H1 (cell line): ENCODE measurements around the gene L1TD1. TPM values are rescaled to one million over a fixed set of nuclear protein-coding genes. Genes with fewer than 3 reads are reported as not detected.
"Not testable (repeated sequence)": the region's sequence is repeated elsewhere in the genome, so short reads cannot be mapped to it uniquely, and the experiment has no call there.

Experiments
- CTCF ChIA-PET: fragments of 300-600 bp; sonication (Branson Sonifier 250); formaldehyde crosslinking; loops from one replicate; lab custom pipeline; 2021; ENCODE audit not compliant: partially characterized antibody; lab: Charles Lee
- POLR2A ChIA-PET: fragments of 300-600 bp; sonication (Branson Sonifier 250); formaldehyde crosslinking; loops from one replicate; lab custom pipeline; 2021; ENCODE audit warnings: inconsistent platforms; ENCODE audit not compliant: partially characterized antibody; lab: Charles Lee
- DNase-seq, 2 experiments: peaks; one replicate each; pipeline versions ENCODE4 v3.0.0 to v3.0.0-alpha.2; 2010 to 2022; ENCODE audit warnings: low spot score in 2 of 2, low read depth in 1 of 2, mixed read lengths in 1 of 2
- FAIRE-seq: peaks from 2 replicates; lab custom pipeline; 2011; peaks lifted over from hg19 to GRCh38; lab: Jason Lieb, UNC
- H2AFZ ChIP-seq: 2 replicates; pipeline ENCODE4 v1.8.1; 2012; ENCODE audit warnings: low read length, inconsistent platforms
- H2AK5ac ChIP-seq: 2 replicates; pipeline ENCODE4 v1.6.1; 2013; ENCODE audit warnings: low read depth, low read length
- H2BK120ac ChIP-seq: replicated peaks from 2 replicates; pipeline ENCODE3; 2013; ENCODE audit warnings: low read depth, low read length, inconsistent platforms
- H2BK12ac ChIP-seq: 2 replicates; pipeline ENCODE4 v1.6.1; 2013; ENCODE audit warnings: low read depth, low read length
- H2BK15ac ChIP-seq: 2 replicates; pipeline ENCODE4 v1.6.1; 2013; ENCODE audit warnings: low read length
- H2BK20ac ChIP-seq: 2 replicates; pipeline ENCODE4 v1.6.1; 2013; ENCODE audit warnings: low read length
- H2BK5ac ChIP-seq: 2 replicates; pipeline ENCODE4 v1.6.1; 2013; ENCODE audit warnings: low read depth, low read length
- H3K14ac ChIP-seq: 2 replicates; pipeline ENCODE4 v1.6.1; 2013; ENCODE audit warnings: inconsistent platforms; ENCODE audit not compliant: insufficient read length
- H3K18ac ChIP-seq: 2 replicates; pipeline ENCODE4 v1.6.1; 2013; ENCODE audit warnings: low read length; ENCODE audit errors: extremely low read depth
- H3K23ac ChIP-seq: 2 replicates; pipeline ENCODE4 v1.6.1; 2013; ENCODE audit warnings: inconsistent platforms; ENCODE audit not compliant: insufficient read length
- H3K23me2 ChIP-seq: 2 replicates; pipeline ENCODE4 v1.6.1; 2013; ENCODE audit warnings: low read depth, low read length
- H3K27ac ChIP-seq: 2 replicates; pipeline ENCODE4 v1.6.1; 2011; ENCODE audit warnings: low read depth, low read length, inconsistent platforms
- H3K27me3 ChIP-seq, 4 experiments: replicated peaks in 1 of 4; 1 replicate in 1 of 4; 2 replicates in 3 of 4; pipeline versions ENCODE4 v1.6.1 to v1.8.1; 2011 to 2013; ENCODE audit warnings: low read length in 3 of 4, mild to moderate bottlenecking in 3 of 4, inconsistent platforms in 2 of 4, mixed read lengths in 2 of 4, moderate library complexity in 1 of 4; ENCODE audit not compliant: control insufficient read depth in 3 of 4, insufficient read depth in 3 of 4; ENCODE audit errors: extremely low read depth in 1 of 4
- H3K36me3 ChIP-seq, 4 experiments: 2 replicates each; pipeline versions ENCODE4 v1.6.1 to v1.8.1; 2011 to 2013; ENCODE audit warnings: mild to moderate bottlenecking in 4 of 4, low read length in 3 of 4, moderate library complexity in 2 of 4, control low read depth in 1 of 4, inconsistent platforms in 1 of 4; ENCODE audit not compliant: insufficient read depth in 4 of 4, control insufficient read depth in 2 of 4
- H3K4ac ChIP-seq: replicated peaks from 2 replicates; pipeline ENCODE3; 2013; ENCODE audit warnings: low read length, low read depth, mixed read lengths, inconsistent platforms; ENCODE audit not compliant: insufficient read length
- H3K4me1 ChIP-seq, 4 experiments: replicated peaks in 1 of 4; 1 replicate in 1 of 4; 2 replicates in 3 of 4; pipeline versions ENCODE4 v1.6.1 to v1.8.1; 2011 to 2013; ENCODE audit warnings: low read length in 3 of 4, inconsistent platforms in 2 of 4, mixed read lengths in 1 of 4; ENCODE audit not compliant: insufficient read depth in 4 of 4, control insufficient read depth in 3 of 4
- H3K4me2 ChIP-seq, 2 experiments: 2 replicates each; pipeline versions ENCODE4 v1.6.1 to v1.8.1; 2011 to 2013; ENCODE audit warnings: low read depth in 2 of 2, low read length in 2 of 2, control low read depth in 1 of 2, inconsistent platforms in 1 of 2, mild to moderate bottlenecking in 1 of 2; ENCODE audit not compliant: insufficient read depth in 1 of 2
- H3K4me3 ChIP-seq, 4 experiments: fragments of 200-600, 300-600 bp in 1 of 4; sonication (generic), shearing (Covaris generic), sonication (Bioruptor Twin) in 1 of 4; 2 replicates each; pipeline versions ENCODE4 v1.5.1 to v1.8.1; 2011 to 2016; ENCODE audit warnings: low read length in 4 of 4, low read depth in 3 of 4, control low read depth in 2 of 4, inconsistent platforms in 2 of 4, mild to moderate bottlenecking in 2 of 4, mixed read lengths in 1 of 4, moderate library complexity in 1 of 4; ENCODE audit not compliant: insufficient read depth in 2 of 4; ENCODE audit errors: extremely low read depth in 1 of 4
- H3K56ac ChIP-seq: replicated peaks from 2 replicates; pipeline ENCODE3; 2013; ENCODE audit warnings: low read depth, mild to moderate bottlenecking, mixed read lengths, low read length, inconsistent platforms; ENCODE audit not compliant: insufficient read length
- H3K79me1 ChIP-seq: 2 replicates; pipeline ENCODE4 v1.6.1; 2013; ENCODE audit warnings: low read depth, low read length, control low read depth
- H3K79me2 ChIP-seq, 2 experiments: 2 replicates each; pipeline versions ENCODE4 v1.6.1 to v1.8.1; 2012 to 2013; ENCODE audit warnings: low read length in 2 of 2, mild to moderate bottlenecking in 2 of 2, inconsistent platforms in 1 of 2; ENCODE audit not compliant: insufficient read depth in 2 of 2, control insufficient read depth in 1 of 2
- H3K9ac ChIP-seq, 4 experiments: replicated peaks in 1 of 4; 1 replicate in 1 of 4; 2 replicates in 3 of 4; pipeline versions ENCODE4 v1.6.1 to v1.8.1; 2011 to 2013; ENCODE audit warnings: low read depth in 3 of 4, low read length in 3 of 4, control low read depth in 2 of 4, mild to moderate bottlenecking in 2 of 4, moderate library complexity in 2 of 4, inconsistent platforms in 1 of 4; ENCODE audit errors: extremely low read depth in 1 of 4
- H3K9me3 ChIP-seq, 2 experiments: 2 replicates each; pipeline versions ENCODE4 v1.6.1 to v1.8.1; 2012 to 2013; ENCODE audit warnings: mild to moderate bottlenecking in 2 of 2, moderate library complexity in 2 of 2, control low read depth in 1 of 2, inconsistent platforms in 1 of 2, low read depth in 1 of 2, low read length in 1 of 2, mixed read lengths in 1 of 2; ENCODE audit not compliant: insufficient read depth in 2 of 2
- H4K20me1 ChIP-seq, 2 experiments: replicated peaks in 1 of 2; 2 replicates each; pipeline versions ENCODE3 to v1.8.1; 2011 to 2013; ENCODE audit warnings: inconsistent platforms in 2 of 2, low read length in 2 of 2, mild to moderate bottlenecking in 1 of 2; ENCODE audit not compliant: insufficient read depth in 2 of 2, control insufficient read depth in 1 of 2
- H4K5ac ChIP-seq: 2 replicates; pipeline ENCODE4 v1.6.1; 2013; ENCODE audit warnings: low read length, low read depth, mixed read lengths, inconsistent platforms; ENCODE audit not compliant: insufficient read length
- H4K8ac ChIP-seq: 2 replicates; pipeline ENCODE4 v1.8.0; 2013; ENCODE audit warnings: mild to moderate bottlenecking, moderate library complexity, low read length, inconsistent platforms; ENCODE audit not compliant: insufficient read depth; ENCODE audit errors: extremely low read depth
- H4K91ac ChIP-seq: replicated peaks from 2 replicates; pipeline ENCODE3; 2013; ENCODE audit warnings: low read length, mixed read lengths, inconsistent platforms; ENCODE audit not compliant: insufficient read length
- WGBS, 2 experiments: shearing (Covaris generic) in 1 of 2; methylation state at CpG; one replicate each; pipeline versions ENCODE4 v1.1.6 to v1.1.7; 2013 to 2015; ENCODE audit warnings: low lambda C conversion rate in 2 of 2, mixed read lengths in 2 of 2, inconsistent platforms in 1 of 2, low coverage in 1 of 2, missing lambda C conversion rate in 1 of 2; ENCODE audit not compliant: insufficient replicate concordance in 2 of 2, insufficient coverage in 1 of 2, insufficient read length in 1 of 2; ENCODE audit errors: extremely low coverage in 1 of 2, missing lambda C conversion rate in 1 of 2; 5-methylcytosine and 5-hydroxymethylcytosine counted together
- polyA plus RNA-seq, 7 experiments: library from polyadenylated mRNA; depleted of rRNA in 3 of 7; stranded (reverse) in 5 of 7; unstranded in 2 of 7; fragments of >200 nt in 5 of 7; fragments of 200-250 nt in 2 of 7; gene quantifications; 1 replicate in 5 of 7; 2 replicates in 1 of 7; 4 replicates in 1 of 7; pipeline versions ENCODE4 v1.2.1 to v1.2.3, GENCODE V29; 2011 to 2013; ENCODE audit warnings: missing spikeins in 2 of 7, mixed read lengths in 2 of 7
- total RNA-seq: library from RNA; stranded (reverse); fragmentation: NEBNext Ultra II Directional; extraction: Animal tissue kit (Norgen Biotek cat#: 25700); gene quantifications from 2 replicates; pipeline ENCODE4 v1.2.1, GENCODE V29; 2021

L1TD1 gene
- total and polyA plus RNA-seq, 2 of the 8 experiments (the other 6 are each of a cell fraction or from before 2014, with no cell fraction given): 35.3 to 441 TPM

DNA sequence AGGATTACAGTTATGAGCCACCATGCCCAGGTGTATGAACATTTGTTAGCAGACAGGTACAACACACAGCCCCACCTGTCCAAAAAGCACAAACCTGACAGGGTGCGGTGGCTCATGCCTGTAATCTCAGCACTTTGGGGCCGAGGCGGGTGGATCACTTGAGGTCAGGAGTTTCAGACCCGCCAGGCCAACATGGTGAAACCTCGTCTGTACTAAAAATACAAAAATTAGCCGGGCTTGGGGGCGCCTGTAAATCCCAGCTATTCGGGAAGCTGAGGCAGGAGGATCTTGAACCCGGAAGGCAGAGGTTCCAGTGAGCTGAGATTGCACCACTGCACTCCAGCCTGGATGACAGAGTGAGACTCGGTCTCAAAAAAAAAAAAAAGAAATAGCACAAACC lies 24.3 kb upstream of the L1TD1 start:
- H2BK120ac ChIP-seq, H3K23ac ChIP-seq, H3K9me3 ChIP-seq, H3K9ac ChIP-seq, H3K18ac ChIP-seq, H4K8ac ChIP-seq, H2BK15ac ChIP-seq, H3K36me3 ChIP-seq, DNase-seq, H3K56ac ChIP-seq, H4K91ac ChIP-seq, H3K27me3 ChIP-seq, H4K20me1 ChIP-seq, H3K4ac ChIP-seq, H3K79me2 ChIP-seq, H3K27ac ChIP-seq, H3K4me2 ChIP-seq, H2AFZ ChIP-seq, H4K5ac ChIP-seq, H3K14ac ChIP-seq, H2AK5ac ChIP-seq, FAIRE-seq, H3K4me3 ChIP-seq, H3K4me1 ChIP-seq, H3K79me1 ChIP-seq, H3K23me2 ChIP-seq, H2BK5ac ChIP-seq: not testable (repeated sequence)
- H2BK12ac ChIP-seq: 0 out of 2 replicates have a peak overlapping the region, but pooled peaks have one; percentile 17
- WGBS, 2 experiments: 93% methylated on average over 9 of the region's 10 CpGs; no CpG with 5 or more reads in 1 of the 2 experiments
- H2BK20ac ChIP-seq: 0 out of 2 replicates have a peak overlapping the region, but pooled peaks have one; percentile 32
- ChIA-PET POLR2A (interaction anchor here (0.9 to 12.6 kb wide), 4 partner anchors 11 to 43 kb away, joined by 3 to 414 read pairs (median 6); partner anchors contain the start of gene L1TD1), CTCF (interaction anchor here (1.2 to 1.8 kb wide), 2 partner anchors 11 to 86 kb away, joined by 3 to 7 read pairs; no protein-coding TSS in a partner anchor)
